Stimulated activated CD8-positive, alpha-beta memory T cell treated with anti-CD3 and anti-CD28 coated beads, Interleukin-2, amount 100 ng/mL, for 48 hours (primary cell): ENCODE measurements around the gene GUCY1A2.
"Not testable (repeated sequence)": the region's sequence is repeated elsewhere in the genome, so short reads cannot be mapped to it uniquely, and the experiment has no call there.

Experiments
- DNase-seq, 2 donors: peaks; one replicate each; pipeline ENCODE4 v3.0.0-alpha.2; 2020; ENCODE audit warnings: low read depth in 2 of 2

Gene GUCY1A2

DNA sequence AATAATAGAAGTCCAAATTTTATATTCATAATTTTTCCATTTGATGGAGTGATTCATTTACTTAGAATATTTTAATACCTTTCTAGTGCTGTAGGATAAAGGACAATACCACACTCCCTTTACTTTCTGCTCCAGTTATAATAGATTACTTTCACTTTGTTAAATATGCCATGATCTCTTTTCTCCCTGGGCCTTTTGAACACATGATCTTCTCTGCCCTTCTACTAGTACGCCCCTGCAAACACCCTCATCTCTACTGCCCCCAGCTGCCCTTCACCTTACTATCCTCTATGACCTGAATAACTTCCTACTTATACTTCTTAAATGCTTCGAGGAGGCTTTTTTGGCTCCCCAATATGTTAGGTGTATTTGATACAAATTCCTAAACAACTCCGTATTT lies 177.3 kb downstream of the GUCY1A2 start:
- no peak for DNase-seq

DNA sequence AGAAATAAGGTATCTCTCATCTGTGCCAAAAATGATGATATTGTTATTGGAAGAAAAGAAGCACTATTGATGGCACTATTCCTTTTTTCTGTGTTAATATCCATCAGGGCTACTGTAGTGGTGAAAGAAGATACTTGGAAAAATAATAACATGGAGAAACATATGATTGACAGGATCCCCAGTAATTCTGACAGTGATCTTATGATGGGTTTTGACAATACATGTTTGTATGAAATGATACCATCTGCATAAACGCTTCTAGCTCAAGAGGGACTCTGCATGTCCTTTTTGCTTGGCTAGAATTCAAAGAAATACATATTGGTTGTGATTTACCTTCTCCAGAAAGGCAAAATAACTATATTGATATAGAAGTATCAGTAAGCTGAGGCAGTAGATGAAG lies 178.1 kb downstream of the GUCY1A2 start:
- DNase-seq, result no peak

DNA sequence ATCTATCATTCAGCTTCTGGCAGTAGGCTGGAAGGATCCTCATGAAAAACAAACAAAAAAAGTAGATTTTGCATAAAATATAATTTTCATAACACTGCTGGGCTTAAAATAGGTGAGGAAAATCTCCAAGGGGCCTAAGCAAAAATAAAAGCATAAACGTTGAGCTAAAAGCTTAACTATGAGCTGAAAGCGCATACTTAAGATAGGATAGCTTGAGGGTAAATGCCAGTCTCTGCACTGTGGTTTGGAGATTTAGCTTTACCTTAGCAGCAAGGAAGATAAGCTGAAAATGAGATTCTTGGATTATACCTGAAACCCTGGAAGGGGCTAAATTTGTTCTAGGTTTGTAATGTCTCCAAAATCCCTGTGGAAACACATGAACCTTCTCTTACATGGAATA lies 183.7 kb downstream of the GUCY1A2 start:
- DNase-seq, result no peak

DNA sequence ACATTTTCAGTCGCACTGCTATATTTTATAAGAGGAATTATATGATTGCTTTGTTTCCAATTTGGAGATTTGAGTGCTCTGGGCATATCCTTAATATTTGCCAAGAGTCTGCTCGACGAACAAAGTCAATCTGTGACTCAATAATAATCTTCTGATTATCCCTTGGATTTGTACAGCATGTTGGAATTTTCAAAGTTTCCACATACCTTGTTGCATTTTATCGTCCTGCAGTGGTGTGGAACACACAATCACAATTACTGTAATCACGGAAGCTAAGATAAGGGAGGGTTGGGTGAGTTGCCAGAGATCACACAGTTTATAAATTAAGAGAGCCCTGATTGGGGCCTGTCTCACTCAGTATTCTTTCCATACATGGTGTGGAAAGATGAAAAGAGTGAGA lies 189.3 kb downstream of the GUCY1A2 start:
- DNase-seq, result no peak

GRCh38 chr11:106828576-106828975 lies 189.7 kb downstream of the GUCY1A2 start:
- no peak for DNase-seq

DNA sequence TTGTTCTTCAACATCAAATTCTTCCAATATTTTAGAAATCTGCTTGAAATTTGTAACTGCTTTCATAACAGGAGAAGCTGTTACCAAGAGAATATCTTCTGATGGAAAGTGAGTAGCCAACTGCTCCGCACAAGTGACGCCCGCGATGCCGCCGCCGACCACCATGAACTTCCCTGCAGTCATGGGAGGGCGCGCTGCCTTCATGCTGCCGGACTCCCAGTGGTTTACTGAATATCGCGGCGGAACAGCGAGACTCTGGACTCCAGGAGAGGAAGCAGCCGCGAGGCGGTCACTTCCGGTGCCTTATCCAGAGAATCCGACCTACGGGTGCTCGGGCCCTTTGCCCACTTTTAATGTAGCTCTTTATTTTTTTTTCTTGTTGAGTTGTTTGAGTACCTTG lies 190.6 kb downstream of the GUCY1A2 start:
- DNase-seq, result no peak

GRCh38 chr11:106826558-106826957 lies 191.7 kb downstream of the GUCY1A2 start:
- DNase-seq, result not testable (repeated sequence)

- no peak for DNase-seq
Observed at GRCh38 chr11:106821826-106822225, 196.4 kb downstream of the GUCY1A2 start.

- no peak for DNase-seq
Observed at GRCh38 chr11:106821291-106821690, 197.0 kb downstream of the GUCY1A2 start.

DNA sequence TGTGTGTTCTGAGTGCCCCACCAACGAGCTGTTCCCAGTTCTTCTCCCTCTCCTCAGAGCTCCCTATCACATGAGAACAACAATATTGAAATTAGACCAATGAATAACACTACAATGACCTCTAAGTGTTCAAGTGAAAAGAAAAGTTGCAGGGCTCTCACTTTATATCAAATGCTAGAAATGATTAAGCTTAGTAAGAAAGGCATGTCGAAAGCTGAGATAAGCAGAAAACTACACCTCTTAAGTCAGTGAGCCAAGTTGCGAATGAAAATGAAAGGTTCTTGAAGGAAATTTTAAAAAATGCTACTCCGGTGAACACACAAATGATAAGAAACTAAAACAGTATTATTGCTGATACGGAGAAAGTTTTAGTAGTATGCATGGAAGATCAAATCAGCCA lies 199.8 kb downstream of the GUCY1A2 start:
- DNase-seq, result no peak

- no peak for DNase-seq
Observed at GRCh38 chr11:106815209-106815608, 203.1 kb downstream of the GUCY1A2 start.

DNA sequence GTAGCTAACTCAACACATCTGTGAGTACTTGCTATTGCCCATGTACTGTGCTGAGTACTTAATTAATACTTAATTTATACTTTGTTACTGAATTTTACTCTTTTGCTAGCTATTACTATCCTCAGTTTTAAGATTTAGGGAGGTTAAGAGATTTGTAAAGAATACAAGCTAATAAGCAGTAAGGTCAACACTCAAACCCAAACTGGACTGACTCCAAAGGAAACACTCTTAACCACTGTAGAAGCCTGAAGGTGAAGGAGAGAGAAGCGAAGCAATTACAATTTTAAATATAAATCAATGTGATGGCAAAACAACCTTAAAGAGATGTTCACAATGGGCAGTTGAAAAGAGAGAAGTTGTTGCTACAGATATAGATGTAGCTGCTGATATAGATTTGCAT lies 204.5 kb downstream of the GUCY1A2 start:
- DNase-seq, result no peak

- no peak for DNase-seq
Observed at GRCh38 chr11:106794058-106794457, 224.2 kb downstream of the GUCY1A2 start.

GRCh38 chr11:106789406-106789805 lies 228.9 kb downstream of the GUCY1A2 start:
- no peak for DNase-seq

GRCh38 chr11:106787454-106787853 lies 230.8 kb downstream of the GUCY1A2 start:
- DNase-seq, result no peak

DNA sequence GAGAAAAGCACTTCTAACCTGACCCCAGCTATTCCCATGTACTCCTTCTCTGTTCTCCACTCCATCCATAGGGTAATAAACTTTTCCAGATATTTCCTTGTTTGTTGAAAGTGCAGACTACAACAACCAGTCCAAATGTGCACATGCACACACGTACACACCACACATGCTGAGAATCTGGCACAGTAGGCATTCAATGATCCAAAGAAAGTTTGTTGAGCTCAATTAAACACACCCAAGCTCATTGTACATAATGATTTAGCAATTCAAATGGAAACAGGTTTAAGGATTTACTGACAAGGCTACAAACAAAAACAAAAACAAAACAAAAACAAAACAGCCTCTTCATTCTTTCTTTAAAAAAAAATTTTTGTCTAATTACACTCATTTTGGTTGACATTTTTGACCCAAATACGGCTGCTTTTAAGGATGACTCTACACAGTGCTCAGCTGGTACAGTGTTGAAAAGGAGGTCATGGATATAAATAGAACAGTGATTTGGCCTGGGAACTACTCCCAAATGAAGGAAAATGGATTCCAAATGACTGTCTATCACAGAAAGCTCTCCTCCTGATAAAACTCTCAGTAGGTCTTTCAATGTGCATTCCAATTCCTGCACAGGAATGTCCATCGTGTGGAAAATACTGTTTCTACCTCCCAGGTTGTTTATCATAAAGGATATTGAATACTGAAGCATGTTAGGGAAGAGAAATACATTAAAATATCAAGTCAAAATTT lies 232.2 kb downstream of the GUCY1A2 start:
- no peak for DNase-seq

DNA sequence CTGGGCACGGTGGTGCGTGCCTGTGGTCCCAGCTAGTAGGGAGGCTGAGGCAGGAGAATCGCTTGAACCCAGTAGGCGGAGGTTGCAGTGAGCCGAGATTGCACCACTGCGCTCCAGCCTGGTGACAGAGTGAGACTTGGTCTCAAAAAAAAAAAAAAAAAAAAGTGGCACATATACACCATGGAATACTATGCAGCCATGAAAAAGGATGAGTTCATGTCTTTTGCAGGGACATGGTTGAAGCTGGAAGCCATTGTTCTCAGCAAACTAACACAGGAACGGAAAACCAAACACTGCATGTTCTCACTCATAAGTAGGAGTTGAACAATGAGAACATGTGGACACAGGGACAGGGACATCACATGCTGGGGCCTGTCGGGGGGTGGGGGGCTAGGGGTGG lies 241.0 kb downstream of the GUCY1A2 start:
- not testable (repeated sequence) for DNase-seq

GRCh38 chr11:106770489-106771085 lies 247.7 kb downstream of the GUCY1A2 start:
- no peak for DNase-seq

GRCh38 chr11:106765469-106766258 lies 252.6 kb downstream of the GUCY1A2 start:
- DNase-seq, result no peak

- no peak for DNase-seq
Observed at GRCh38 chr11:106763501-106763900, 254.8 kb downstream of the GUCY1A2 start.

DNA sequence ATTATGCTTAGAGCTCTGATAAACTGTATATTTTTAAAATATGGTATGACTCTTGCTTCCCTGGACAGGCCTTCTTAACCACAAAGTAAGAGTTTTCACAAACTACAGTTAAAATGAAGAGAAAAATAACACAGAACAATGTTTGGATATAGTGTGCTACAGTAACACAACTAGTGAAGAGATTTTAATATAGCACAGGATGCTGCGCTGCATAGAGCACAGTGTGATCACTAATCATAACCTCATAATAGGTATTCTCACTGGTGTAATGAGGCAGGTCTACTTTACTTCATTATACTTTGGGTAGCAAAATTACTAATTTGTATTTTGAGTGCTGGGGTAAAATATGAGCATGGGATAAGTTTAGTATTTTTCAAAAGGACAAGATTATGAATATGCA lies 256.5 kb downstream of the GUCY1A2 start:
- no peak for DNase-seq

- no peak for DNase-seq
Observed at GRCh38 chr11:106761240-106761639, 257.0 kb downstream of the GUCY1A2 start.

- no peak for DNase-seq
Observed at GRCh38 chr11:106748059-106748458, 270.2 kb downstream of the GUCY1A2 start.
